ENCODE results near the gene CCDC174.
A peak's percentile ranks its signal among the peaks of the same experiment; 100 is the strongest.

DNA sequence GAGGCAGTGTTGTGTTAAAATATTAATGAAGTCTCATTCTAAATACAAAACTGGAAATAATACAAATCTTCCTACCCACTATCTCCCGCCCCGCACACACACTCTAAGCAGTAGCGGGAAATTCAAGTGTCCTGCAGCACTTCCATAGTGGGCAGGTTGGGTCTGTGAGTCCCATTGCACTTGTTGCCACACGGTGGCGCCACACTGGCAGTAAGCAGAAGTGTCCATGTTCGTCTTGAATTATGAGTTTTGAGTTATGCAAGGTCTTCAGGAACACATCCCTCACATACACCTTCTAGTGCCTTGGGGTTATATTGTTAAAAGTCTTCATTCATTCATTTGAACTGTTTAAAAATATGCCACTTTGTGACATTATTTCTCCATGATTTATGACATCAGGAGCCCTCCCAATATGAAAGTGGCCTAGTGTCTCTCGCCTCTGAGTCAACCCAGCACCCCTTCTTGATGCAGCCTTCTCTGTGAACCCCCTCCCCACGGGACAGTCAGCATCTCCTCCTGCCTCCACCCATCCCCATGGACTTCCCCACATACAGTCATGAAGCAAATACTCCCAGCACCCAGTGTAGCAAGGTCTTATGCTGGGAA, 17.6 kb upstream of the CCDC174 start:
- TF ChIP-seq GABPA (IDR thresholded peaks at IDR 0.05; ENCODE audit: low read depth) (no peak), NFIC (IDR thresholded peaks at IDR 0.05; ENCODE audit: low read depth, low read length) (no peak), EZH2 (IDR thresholded peaks at IDR 0.05; ENCODE audit: borderline replicate concordance, control insufficient read depth, low read depth, low read length) (no peak), NBN (IDR thresholded peaks at IDR 0.05) (no peak), POLR2A (IDR thresholded peaks at IDR 0.05; ENCODE audit: low read depth, low read length) (no peak), EP300 (IDR thresholded peaks at IDR 0.05; ENCODE audit: borderline replicate concordance in 1 of 2, control insufficient read depth in 1 of 2, low read depth in 2 of 2, low read length in 2 of 2) (no peak)
- TF ChIP-seq, protein P1, sequence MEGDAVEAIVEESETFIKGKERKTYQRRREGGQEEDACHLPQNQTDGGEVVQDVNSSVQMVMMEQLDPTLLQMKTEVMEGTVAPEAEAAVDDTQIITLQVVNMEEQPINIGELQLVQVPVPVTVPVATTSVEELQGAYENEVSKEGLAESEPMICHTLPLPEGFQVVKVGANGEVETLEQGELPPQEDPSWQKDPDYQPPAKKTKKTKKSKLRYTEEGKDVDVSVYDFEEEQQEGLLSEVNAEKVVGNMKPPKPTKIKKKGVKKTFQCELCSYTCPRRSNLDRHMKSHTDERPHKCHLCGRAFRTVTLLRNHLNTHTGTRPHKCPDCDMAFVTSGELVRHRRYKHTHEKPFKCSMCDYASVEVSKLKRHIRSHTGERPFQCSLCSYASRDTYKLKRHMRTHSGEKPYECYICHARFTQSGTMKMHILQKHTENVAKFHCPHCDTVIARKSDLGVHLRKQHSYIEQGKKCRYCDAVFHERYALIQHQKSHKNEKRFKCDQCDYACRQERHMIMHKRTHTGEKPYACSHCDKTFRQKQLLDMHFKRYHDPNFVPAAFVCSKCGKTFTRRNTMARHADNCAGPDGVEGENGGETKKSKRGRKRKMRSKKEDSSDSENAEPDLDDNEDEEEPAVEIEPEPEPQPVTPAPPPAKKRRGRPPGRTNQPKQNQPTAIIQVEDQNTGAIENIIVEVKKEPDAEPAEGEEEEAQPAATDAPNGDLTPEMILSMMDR (IDR thresholded peaks at IDR 0.05 in 2 of 3, conservative IDR thresholded peaks at IDR 0.05 in 1 of 3; ENCODE audit: control insufficient read depth in 2 of 3, extremely low read depth in 1 of 3, insufficient read depth in 1 of 3, low read depth in 3 of 3, low read length in 3 of 3) = peak; percentile 70 to 92 (median 85)
